Colon (tissue), 2 donors: ENCODE results near the gene APOOL.
"Not testable (repeated sequence)": the region's sequence is repeated elsewhere in the genome, so short reads cannot be mapped to it uniquely, and the experiment has no call there.

Source experiments
- FAIRE-seq: peaks from 2 replicates; lab custom pipeline; 2012; peaks lifted over from hg19 to GRCh38; lab: Jason Lieb, UNC
- donor health status: control.
- donor health status: control.

Gene APOOL

GRCh38 chrX:85003655-85004244 lies at the start of gene APOOL:
Gene APOOL (plus strand): TSS chrX:85003877. CDS start chrX:85003913, 36 bp downstream.
- FAIRE-seq = peak; percentile 94

GRCh38 chrX:84956304-84956703 lies 47.4 kb upstream of the APOOL start:
- FAIRE-seq = peak; percentile 55

- FAIRE-seq = no peak
Observed at GRCh38 chrX:84974803-84975202, 28.9 kb upstream of the APOOL start.

- FAIRE-seq = not testable (repeated sequence)
Observed at GRCh38 chrX:84991739-84992138, 11.9 kb upstream of the APOOL start.

GRCh38 chrX:84993150-84993549 lies 10.5 kb upstream of the APOOL start:
- no peak for FAIRE-seq

GRCh38 chrX:85001344-85001743 lies 2.3 kb upstream of the APOOL start:
- no peak for FAIRE-seq

- no peak for FAIRE-seq
Observed at GRCh38 chrX:85004255-85004654, 578 bp downstream of the APOOL start.

GRCh38 chrX:85012098-85012497 lies 8.4 kb downstream of the APOOL start:
- no peak for FAIRE-seq

GRCh38 chrX:85015351-85015750 lies 11.7 kb downstream of the APOOL start:
- not testable (repeated sequence) for FAIRE-seq

GRCh38 chrX:85017721-85018120 lies 14.0 kb downstream of the APOOL start:
- no peak for FAIRE-seq

GRCh38 chrX:85018471-85018870 lies 14.8 kb downstream of the APOOL start:
- peak; percentile 62 for FAIRE-seq

GRCh38 chrX:85020216-85020615 lies 16.5 kb downstream of the APOOL start:
- no peak for FAIRE-seq

- FAIRE-seq = no peak
Observed at GRCh38 chrX:85024044-85024443, 20.4 kb downstream of the APOOL start.

- no peak for FAIRE-seq
Observed at GRCh38 chrX:85024562-85024961, 20.9 kb downstream of the APOOL start.

- no peak for FAIRE-seq
Observed at GRCh38 chrX:85026170-85026569, 22.5 kb downstream of the APOOL start.

- FAIRE-seq = peak; percentile 78
Observed at GRCh38 chrX:85029043-85029442, 25.4 kb downstream of the APOOL start.

GRCh38 chrX:85031505-85031904 lies 27.8 kb downstream of the APOOL start:
- no peak for FAIRE-seq

- FAIRE-seq = no peak
Observed at GRCh38 chrX:85037114-85037513, 33.4 kb downstream of the APOOL start.

GRCh38 chrX:85051627-85052026 lies 48.0 kb downstream of the APOOL start:
- FAIRE-seq = no peak

GRCh38 chrX:85052205-85052604 lies 48.5 kb downstream of the APOOL start:
- no peak for FAIRE-seq

GRCh38 chrX:85052636-85053343 lies 49.1 kb downstream of the APOOL start:
- FAIRE-seq = peak; percentile 5

GRCh38 chrX:85065512-85066198 lies 62.0 kb downstream of the APOOL start:
- no peak for FAIRE-seq

- not testable (repeated sequence) for FAIRE-seq
Observed at GRCh38 chrX:85077247-85077646, 73.6 kb downstream of the APOOL start.
